Stimulated activated CD8-positive, alpha-beta memory T cell treated with anti-CD3 and anti-CD28 coated beads, Interleukin-12 subunit alpha, Interleukin-12 subunit beta, amount 100 ng/mL, for 24 hours (primary cell): ENCODE data around the gene DZANK1.
"Not testable (repeated sequence)": the region's sequence is repeated elsewhere in the genome, so short reads cannot be mapped to it uniquely, and the experiment has no call there.

Source experiments
- DNase-seq: peaks from one replicate; pipeline ENCODE4 v3.0.0-alpha.2; 2020; ENCODE audit errors: extremely low read depth

DZANK1 gene

GRCh38 chr20:18377896-18378481 is 88.8 kb downstream of the DZANK1 start:
- no peak for DNase-seq

GRCh38 chr20:18375551-18375950 is 91.3 kb downstream of the DZANK1 start:
- DNase-seq, result not testable (repeated sequence)

GRCh38 chr20:18372296-18372695 is 94.5 kb downstream of the DZANK1 start:
- no peak for DNase-seq

- DNase-seq, result no peak
These were observed 102.1 kb downstream of the DZANK1 start for GRCh38 chr20:18364768-18365167.

GRCh38 chr20:18363708-18364107 is 103.1 kb downstream of the DZANK1 start:
- no peak for DNase-seq

GRCh38 chr20:18362916-18363315 is 103.9 kb downstream of the DZANK1 start:
- no peak for DNase-seq

GRCh38 chr20:18361678-18362077 is 105.2 kb downstream of the DZANK1 start:
- no peak for DNase-seq

GRCh38 chr20:18360635-18361034 is 106.2 kb downstream of the DZANK1 start:
- DNase-seq, result no peak

- no peak for DNase-seq
These were observed 107.0 kb downstream of the DZANK1 start for GRCh38 chr20:18359854-18360253.

- DNase-seq, result not testable (repeated sequence)
These were observed 117.1 kb downstream of the DZANK1 start for GRCh38 chr20:18349749-18350148.
